ENCODE measurements around the gene NRBP1. TPM values are rescaled to one million over a fixed set of nuclear protein-coding genes. Genes with fewer than 3 reads are reported as not detected.

Gene NRBP1
- total and polyA plus RNA-seq, 9 of the 15 experiments (the other 6 are each of a cell fraction or from before 2014, with no cell fraction given), result 2.9 to 84.5 (median 36.9) TPM

DNA sequence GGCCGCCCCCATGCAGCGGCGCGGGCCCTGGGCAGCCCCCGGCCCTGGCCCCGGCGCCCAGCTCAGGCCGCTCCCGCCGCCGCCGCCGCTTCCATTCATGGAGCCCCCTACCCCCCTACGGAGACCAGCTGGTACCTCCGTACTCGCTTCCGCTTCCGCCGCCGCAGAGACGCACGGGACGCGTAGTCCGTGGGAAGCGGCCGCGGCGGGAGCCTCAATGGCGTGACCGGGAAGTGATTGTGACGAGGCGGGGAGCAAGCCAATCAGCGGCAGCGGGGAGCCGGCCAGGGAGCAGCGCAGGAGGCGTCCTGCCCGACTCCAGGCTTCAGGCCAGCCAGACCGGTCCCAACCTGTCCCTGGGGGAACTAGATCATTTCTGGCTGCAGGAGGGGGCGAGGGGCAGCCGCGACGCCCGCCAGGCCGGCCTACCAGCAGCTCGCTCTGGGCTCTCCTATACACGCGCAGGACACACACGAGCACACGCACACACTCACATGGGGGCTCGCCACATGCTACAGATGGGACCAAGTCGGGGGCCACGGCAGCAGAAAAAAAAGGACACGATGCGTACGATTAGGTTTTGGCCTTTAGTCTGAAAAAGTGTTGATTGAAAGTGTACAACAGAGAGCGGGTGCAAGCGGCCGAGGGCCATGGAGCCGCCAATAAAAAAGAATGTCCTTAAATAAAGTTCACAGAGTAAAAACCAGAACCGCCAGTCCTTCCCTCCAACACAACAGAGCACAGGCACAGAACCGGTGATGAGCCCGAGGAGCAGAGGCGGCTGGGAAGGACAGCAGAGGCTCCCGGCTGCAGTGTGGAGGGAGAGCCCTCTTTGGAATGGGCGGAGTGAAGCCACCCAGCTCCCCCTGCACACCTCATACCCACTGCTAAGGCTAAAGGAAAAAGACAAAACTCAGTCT, 47.5 kb upstream of the NRBP1 start, which contains the start of gene ZNF513 (continued):
- no peak for TF ChIP-seq SMARCB1 (IDR thresholded peaks at IDR 0.05; ENCODE audit: insufficient read length, low read depth)
- no peak for TF ChIP-seq LCOR (CRISPR knock-in tag; IDR thresholded peaks at IDR 0.05)
- TF ChIP-seq, protein P1, sequence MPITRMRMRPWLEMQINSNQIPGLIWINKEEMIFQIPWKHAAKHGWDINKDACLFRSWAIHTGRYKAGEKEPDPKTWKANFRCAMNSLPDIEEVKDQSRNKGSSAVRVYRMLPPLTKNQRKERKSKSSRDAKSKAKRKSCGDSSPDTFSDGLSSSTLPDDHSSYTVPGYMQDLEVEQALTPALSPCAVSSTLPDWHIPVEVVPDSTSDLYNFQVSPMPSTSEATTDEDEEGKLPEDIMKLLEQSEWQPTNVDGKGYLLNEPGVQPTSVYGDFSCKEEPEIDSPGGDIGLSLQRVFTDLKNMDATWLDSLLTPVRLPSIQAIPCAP (CRISPR knock-in tag; IDR thresholded peaks at IDR 0.05; ENCODE audit: borderline replicate concordance), result 0 out of 2 replicates have a peak, but pooled peaks have one; percentile 28
- no peak for TF ChIP-seq ZBTB7A (IDR thresholded peaks at IDR 0.05; ENCODE audit: borderline replicate concordance, control insufficient read depth, low read depth, low read length)
- no peak for TF ChIP-seq ZNF316 (IDR thresholded peaks at IDR 0.05)
- TF ChIP-seq, protein P2, sequence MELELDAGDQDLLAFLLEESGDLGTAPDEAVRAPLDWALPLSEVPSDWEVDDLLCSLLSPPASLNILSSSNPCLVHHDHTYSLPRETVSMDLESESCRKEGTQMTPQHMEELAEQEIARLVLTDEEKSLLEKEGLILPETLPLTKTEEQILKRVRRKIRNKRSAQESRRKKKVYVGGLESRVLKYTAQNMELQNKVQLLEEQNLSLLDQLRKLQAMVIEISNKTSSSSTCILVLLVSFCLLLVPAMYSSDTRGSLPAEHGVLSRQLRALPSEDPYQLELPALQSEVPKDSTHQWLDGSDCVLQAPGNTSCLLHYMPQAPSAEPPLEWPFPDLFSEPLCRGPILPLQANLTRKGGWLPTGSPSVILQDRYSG (tag; conservative IDR thresholded peaks at IDR 0.05; ENCODE audit: low read depth), result 0 out of 2 replicates have a peak, but pooled peaks have one; percentile 72
- no peak for TF ChIP-seq MEF2A (IDR thresholded peaks at IDR 0.05; ENCODE audit: control insufficient read depth, low read depth, low read length)
- no peak for TF ChIP-seq MAFK (IDR thresholded peaks at IDR 0.05; ENCODE audit: low read length)
- TF ChIP-seq, protein P3, sequence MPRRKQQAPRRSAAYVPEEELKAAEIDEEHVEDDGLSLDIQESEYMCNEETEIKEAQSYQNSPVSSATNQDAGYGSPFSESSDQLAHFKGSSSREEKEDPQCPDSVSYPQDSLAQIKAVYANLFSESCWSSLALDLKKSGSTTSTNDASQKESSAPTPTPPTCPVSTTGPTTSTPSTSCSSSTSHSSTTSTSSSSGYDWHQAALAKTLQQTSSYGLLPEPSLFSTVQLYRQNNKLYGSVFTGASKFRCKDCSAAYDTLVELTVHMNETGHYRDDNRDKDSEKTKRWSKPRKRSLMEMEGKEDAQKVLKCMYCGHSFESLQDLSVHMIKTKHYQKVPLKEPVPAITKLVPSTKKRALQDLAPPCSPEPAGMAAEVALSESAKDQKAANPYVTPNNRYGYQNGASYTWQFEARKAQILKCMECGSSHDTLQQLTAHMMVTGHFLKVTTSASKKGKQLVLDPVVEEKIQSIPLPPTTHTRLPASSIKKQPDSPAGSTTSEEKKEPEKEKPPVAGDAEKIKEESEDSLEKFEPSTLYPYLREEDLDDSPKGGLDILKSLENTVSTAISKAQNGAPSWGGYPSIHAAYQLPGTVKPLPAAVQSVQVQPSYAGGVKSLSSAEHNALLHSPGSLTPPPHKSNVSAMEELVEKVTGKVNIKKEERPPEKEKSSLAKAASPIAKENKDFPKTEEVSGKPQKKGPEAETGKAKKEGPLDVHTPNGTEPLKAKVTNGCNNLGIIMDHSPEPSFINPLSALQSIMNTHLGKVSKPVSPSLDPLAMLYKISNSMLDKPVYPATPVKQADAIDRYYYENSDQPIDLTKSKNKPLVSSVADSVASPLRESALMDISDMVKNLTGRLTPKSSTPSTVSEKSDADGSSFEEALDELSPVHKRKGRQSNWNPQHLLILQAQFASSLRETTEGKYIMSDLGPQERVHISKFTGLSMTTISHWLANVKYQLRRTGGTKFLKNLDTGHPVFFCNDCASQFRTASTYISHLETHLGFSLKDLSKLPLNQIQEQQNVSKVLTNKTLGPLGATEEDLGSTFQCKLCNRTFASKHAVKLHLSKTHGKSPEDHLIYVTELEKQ (CRISPR knock-in tag; IDR thresholded peaks at IDR 0.05), result no peak
- no peak for TF ChIP-seq HOXB6 (CRISPR knock-in tag; IDR thresholded peaks at IDR 0.05; ENCODE audit: borderline replicate concordance)
- TF ChIP-seq, protein P4, sequence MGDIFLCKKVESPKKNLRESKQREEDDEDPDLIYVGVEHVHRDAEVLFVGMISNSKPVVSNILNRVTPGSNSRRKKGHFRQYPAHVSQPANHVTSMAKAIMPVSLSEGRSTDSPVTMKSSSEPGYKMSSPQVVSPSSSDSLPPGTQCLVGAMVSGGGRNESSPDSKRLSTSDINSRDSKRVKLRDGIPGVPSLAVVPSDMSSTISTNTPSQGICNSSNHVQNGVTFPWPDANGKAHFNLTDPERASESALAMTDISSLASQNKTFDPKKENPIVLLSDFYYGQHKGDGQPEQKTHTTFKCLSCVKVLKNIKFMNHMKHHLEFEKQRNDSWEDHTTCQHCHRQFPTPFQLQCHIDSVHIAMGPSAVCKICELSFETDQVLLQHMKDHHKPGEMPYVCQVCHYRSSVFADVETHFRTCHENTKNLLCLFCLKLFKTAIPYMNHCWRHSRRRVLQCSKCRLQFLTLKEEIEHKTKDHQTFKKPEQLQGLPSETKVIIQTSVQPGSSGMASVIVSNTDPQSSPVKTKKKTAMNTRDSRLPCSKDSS (IDR thresholded peaks at IDR 0.05; ENCODE audit: low read depth, partially characterized antibody), result no peak
- TF ChIP-seq, protein P5, sequence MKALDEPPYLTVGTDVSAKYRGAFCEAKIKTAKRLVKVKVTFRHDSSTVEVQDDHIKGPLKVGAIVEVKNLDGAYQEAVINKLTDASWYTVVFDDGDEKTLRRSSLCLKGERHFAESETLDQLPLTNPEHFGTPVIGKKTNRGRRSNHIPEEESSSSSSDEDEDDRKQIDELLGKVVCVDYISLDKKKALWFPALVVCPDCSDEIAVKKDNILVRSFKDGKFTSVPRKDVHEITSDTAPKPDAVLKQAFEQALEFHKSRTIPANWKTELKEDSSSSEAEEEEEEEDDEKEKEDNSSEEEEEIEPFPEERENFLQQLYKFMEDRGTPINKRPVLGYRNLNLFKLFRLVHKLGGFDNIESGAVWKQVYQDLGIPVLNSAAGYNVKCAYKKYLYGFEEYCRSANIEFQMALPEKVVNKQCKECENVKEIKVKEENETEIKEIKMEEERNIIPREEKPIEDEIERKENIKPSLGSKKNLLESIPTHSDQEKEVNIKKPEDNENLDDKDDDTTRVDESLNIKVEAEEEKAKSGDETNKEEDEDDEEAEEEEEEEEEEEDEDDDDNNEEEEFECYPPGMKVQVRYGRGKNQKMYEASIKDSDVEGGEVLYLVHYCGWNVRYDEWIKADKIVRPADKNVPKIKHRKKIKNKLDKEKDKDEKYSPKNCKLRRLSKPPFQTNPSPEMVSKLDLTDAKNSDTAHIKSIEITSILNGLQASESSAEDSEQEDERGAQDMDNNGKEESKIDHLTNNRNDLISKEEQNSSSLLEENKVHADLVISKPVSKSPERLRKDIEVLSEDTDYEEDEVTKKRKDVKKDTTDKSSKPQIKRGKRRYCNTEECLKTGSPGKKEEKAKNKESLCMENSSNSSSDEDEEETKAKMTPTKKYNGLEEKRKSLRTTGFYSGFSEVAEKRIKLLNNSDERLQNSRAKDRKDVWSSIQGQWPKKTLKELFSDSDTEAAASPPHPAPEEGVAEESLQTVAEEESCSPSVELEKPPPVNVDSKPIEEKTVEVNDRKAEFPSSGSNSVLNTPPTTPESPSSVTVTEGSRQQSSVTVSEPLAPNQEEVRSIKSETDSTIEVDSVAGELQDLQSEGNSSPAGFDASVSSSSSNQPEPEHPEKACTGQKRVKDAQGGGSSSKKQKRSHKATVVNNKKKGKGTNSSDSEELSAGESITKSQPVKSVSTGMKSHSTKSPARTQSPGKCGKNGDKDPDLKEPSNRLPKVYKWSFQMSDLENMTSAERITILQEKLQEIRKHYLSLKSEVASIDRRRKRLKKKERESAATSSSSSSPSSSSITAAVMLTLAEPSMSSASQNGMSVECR (CRISPR knock-in tag; IDR thresholded peaks at IDR 0.05), result peak; percentile 48; the same call in 1 of the 2 replicates
- peak; percentile 95 for TF ChIP-seq GABPB1 (CRISPR knock-in tag; IDR thresholded peaks at IDR 0.05)

All from K562 (cell line).